Dendritic cell treated with granulocyte-macrophage colony-stimulating factor and Interleukin-4, amounts not matched to agents 40 ng/mL and 50 ng/mL, for 4 days (primary cell): ENCODE results near the gene VCX2.
"Not testable (repeated sequence)": the region's sequence is repeated elsewhere in the genome, so short reads cannot be mapped to it uniquely, and the experiment has no call there.

Experiments used
- H3K27ac Mint-ChIP-seq: one replicate; pipeline ENCODE4 v1.8.0; 2022; ENCODE audit warnings: mild to moderate bottlenecking, mixed read lengths
- H3K27me3 Mint-ChIP-seq: one replicate; pipeline ENCODE4 v1.8.0; 2022; ENCODE audit warnings: mild to moderate bottlenecking, mixed read lengths
- H3K36me3 Mint-ChIP-seq: one replicate; pipeline ENCODE4 v1.8.0; 2022; ENCODE audit warnings: low read depth, mixed read lengths
- H3K4me1 Mint-ChIP-seq: one replicate; pipeline ENCODE4 v1.8.0; 2022; ENCODE audit warnings: low read depth, mixed read lengths
- H3K4me3 Mint-ChIP-seq: one replicate; pipeline ENCODE4 v1.8.0; 2022; ENCODE audit warnings: mild to moderate bottlenecking, moderate library complexity, mixed read lengths
- H3K9me3 Mint-ChIP-seq: one replicate; pipeline ENCODE4 v1.8.0; 2022; ENCODE audit warnings: mixed read lengths
- intact Hi-C: fragments of 100-400 bp; cut with micrococcal nuclease; formaldehyde crosslinking; loops from one replicate; pipeline ENCODE4 v1.15.0; 2022

Gene VCX2

DNA sequence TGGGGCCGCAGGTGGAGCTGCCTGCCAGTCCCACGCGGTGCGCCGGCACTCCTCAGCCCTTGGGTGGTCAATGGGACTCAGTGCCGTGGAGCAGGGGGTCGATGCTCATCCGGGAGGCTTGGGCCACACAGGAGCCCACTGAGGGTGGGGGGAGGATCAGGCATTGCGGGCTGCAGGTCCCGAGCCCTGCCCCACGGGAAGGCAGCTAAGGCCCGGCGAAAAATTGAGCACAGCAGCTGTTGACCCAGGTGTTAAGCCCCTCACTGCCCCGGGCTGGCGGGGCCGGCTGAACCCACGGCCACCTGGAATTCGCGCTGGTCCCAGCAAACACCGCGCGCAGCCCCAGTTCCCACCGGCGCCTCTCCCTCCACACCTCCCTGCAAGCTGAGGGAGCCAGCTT is 26.1 kb downstream of the VCX2 start:
- Mint-ChIP-seq H3K4me3 (no peak overlapping the region), H3K27me3 (no peaks in the 10 kb centered on the region), H3K27ac (no peak overlapping the region), H3K9me3 (peaks cover 29% of the 10 kb centered on the region), H3K4me1 (no peaks in the 10 kb centered on the region), H3K36me3 (no peaks in the 10 kb centered on the region)
- intact Hi-C loops: no loop called here

DNA sequence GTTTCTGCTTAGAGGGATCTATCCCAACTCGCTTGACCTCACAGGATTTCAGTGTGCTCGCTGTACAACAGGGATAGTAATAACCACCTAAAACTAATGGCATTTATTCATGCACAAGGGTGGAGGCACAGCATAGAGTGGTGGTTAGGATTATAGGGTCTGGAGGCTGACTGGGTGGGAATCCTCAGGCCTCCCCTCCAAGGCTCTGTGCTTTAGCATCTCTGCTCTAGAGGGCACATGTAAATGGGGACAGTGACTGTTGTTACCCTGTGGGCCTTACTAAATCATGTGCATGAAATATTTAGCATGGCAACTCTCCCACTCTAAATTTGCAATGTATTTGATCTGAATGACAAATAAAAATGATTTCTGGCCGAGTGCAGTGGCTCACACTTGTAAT is 29.2 kb downstream of the VCX2 start:
- Mint-ChIP-seq H3K27ac (no peak overlapping the region), H3K36me3 (no peaks in the 10 kb centered on the region), H3K27me3 (no peaks in the 10 kb centered on the region), H3K4me3 (no peak overlapping the region), H3K9me3 (peaks cover 22% of the 10 kb centered on the region), H3K4me1 (no peaks in the 10 kb centered on the region)
- intact Hi-C loops: no loop called here

DNA sequence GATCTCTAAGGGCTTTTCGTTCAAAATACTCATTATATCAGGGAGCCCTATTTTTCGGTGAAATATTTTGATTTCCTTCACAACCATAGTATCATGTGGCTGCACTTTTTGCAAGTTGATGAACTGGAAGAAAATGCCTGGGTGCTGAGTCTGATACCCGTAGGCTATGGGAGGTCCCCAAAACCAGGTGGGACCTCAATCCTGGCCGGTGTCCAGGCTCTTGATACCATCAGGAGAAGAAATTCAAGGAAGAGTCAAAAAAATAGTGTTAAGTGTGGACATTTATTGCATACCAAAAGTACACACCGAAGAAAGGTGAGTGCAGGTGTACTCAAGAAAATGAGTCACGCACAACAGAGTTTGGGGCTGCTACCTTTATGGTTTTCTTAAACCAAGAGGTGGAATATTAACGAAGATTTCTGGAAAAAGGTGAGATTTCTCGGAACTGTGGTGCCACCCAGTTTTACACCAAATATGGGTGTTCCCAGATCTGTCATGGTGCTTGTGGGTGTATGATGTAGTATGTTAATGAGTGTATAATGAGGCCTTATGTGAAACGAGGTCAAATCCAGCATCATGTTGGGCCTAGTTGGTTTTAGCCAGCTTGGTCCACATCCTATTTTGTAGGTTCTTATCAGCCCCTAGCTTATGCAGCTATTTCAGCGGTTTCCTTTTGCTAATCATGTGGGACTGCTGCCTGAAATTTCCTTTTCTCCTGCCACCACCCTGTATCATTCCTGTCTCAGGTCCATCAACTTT is 29.9 kb downstream of the VCX2 start:
- H3K27ac Mint-ChIP-seq: no peak overlapping the region
- H3K36me3 Mint-ChIP-seq: no peaks in the 10 kb centered on the region
- peaks cover 22% of the 10 kb centered on the region for H3K9me3 Mint-ChIP-seq
- no peaks in the 10 kb centered on the region for H3K27me3 Mint-ChIP-seq
- H3K4me3 Mint-ChIP-seq: no peak overlapping the region
- no peaks in the 10 kb centered on the region for H3K4me1 Mint-ChIP-seq
- intact Hi-C loops: no loop called here

DNA sequence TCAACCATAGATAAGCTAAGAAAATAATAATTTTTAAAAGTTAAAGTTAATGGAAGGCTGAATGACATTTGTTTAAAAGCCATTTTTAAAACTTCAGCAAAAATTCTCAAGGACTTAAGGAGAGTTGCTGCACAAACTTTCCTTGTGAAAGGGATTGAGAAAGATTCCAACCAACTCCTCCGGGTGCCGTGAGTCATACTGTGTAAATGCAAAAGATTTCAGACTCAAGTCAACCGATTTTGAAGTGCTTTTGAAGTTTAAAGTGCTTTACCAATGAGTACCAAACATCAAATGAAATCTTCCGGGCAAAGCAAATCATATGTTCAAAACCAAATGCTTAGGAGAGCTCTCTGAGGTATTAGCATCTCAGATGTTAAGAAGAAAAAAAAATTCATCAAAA is 31.4 kb downstream of the VCX2 start:
- intact Hi-C loops: no loop called here
- H3K4me1 Mint-ChIP-seq: no peaks in the 10 kb centered on the region
- H3K9me3 Mint-ChIP-seq: peaks cover 22% of the 10 kb centered on the region
- H3K4me3 Mint-ChIP-seq: no peak overlapping the region
- no peaks in the 10 kb centered on the region for H3K36me3 Mint-ChIP-seq
- no peak overlapping the region for H3K27ac Mint-ChIP-seq
- no peaks in the 10 kb centered on the region for H3K27me3 Mint-ChIP-seq

DNA sequence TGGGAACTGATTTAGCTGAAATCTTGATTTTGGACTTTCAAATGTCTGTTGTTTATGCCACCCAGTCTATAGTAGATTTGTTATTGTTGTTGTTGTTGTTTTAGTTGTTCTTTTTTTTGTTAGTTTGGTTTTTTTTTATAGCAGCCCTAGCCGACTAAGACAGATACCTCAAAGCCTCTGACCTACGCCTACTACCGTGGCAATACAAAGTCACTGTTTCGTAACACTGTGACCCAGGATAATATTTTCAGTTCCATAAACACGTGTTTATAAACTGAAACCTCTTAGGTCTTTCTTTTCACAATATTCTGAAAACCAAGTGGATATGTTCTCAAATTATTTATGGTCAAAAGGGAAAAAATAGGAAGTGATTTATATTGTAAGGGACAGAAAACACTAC is 32.8 kb downstream of the VCX2 start:
- H3K27me3 Mint-ChIP-seq: no peaks in the 10 kb centered on the region
- no peak overlapping the region for H3K27ac Mint-ChIP-seq
- no peak overlapping the region for H3K4me3 Mint-ChIP-seq
- H3K36me3 Mint-ChIP-seq: no peaks in the 10 kb centered on the region
- H3K9me3 Mint-ChIP-seq: peaks cover 29% of the 10 kb centered on the region
- H3K4me1 Mint-ChIP-seq: no peaks in the 10 kb centered on the region
- intact Hi-C loops: no loop called here

DNA sequence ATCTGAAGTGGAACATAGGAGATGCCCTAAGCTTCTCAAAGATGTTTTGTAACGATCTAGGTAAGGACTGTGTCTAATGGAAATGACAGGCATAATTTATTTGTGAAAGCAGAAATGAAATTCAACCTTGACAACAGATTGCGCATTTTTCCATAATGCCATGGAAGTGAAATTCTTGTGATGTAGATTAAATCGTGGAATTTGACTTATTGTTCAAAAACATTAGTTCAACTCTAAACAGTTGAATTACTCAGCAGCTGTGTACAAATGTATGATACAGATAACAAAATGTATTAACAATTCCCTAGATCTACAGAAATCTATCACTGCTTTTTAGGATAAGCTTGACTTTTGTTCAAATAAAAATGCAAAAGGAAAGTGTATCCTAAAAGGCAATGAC is 44.4 kb downstream of the VCX2 start:
- H3K9me3 Mint-ChIP-seq: peaks cover 7% of the 10 kb centered on the region
- no peak overlapping the region for H3K4me3 Mint-ChIP-seq
- H3K27me3 Mint-ChIP-seq: no peaks in the 10 kb centered on the region
- H3K4me1 Mint-ChIP-seq: no peaks in the 10 kb centered on the region
- no peak overlapping the region for H3K27ac Mint-ChIP-seq
- H3K36me3 Mint-ChIP-seq: no peaks in the 10 kb centered on the region
- intact Hi-C loops: no loop called here

DNA sequence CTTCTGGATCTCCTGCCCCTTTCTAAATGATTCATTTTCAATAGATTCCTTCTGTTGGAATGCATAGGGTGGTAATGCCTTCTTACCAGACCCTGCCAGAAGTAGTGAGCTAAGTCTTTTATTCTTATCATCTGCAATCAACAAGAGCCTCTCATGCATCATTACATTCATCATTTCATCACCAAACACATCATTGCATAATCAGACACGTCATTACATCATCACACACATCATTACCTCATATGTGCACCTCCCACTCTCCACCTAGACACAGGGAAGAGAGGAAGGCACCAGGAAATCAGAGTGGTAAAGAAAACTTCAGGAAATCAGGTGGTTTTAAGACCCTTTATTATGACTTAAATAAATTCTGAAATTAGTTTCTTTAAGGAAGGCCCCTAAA is 45.0 kb downstream of the VCX2 start:
- H3K27ac Mint-ChIP-seq: no peak overlapping the region
- peaks cover 7% of the 10 kb centered on the region for H3K9me3 Mint-ChIP-seq
- intact Hi-C loops: no loop called here
- no peaks in the 10 kb centered on the region for H3K27me3 Mint-ChIP-seq
- H3K36me3 Mint-ChIP-seq: no peaks in the 10 kb centered on the region
- no peak overlapping the region for H3K4me3 Mint-ChIP-seq
- no peaks in the 10 kb centered on the region for H3K4me1 Mint-ChIP-seq

DNA sequence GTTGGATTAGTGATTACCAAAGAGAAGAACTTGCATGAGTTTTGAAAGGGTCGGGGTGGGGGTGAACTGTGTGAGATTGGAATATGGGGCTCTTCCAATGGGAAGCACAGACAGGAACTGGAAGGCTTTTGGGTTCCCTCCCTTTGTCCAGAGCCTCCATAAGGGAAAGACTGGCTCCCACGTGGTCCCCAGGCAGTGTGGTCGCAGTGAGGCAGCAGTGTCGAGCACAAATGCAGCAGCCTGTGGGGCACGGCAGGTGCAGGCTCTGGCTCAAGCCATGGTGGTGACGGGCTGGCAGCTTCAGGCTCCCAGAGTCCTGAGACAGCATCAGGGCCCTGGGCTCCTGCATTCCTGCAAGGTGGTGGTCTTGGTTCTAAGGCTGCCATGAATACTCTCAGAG is 45.5 kb downstream of the VCX2 start:
- Mint-ChIP-seq H3K4me1 (no peaks in the 10 kb centered on the region), H3K36me3 (no peaks in the 10 kb centered on the region), H3K27ac (no peak overlapping the region), H3K9me3 (peaks cover 7% of the 10 kb centered on the region), H3K4me3 (no peak overlapping the region), H3K27me3 (no peaks in the 10 kb centered on the region)
- intact Hi-C loops: no loop called here

DNA sequence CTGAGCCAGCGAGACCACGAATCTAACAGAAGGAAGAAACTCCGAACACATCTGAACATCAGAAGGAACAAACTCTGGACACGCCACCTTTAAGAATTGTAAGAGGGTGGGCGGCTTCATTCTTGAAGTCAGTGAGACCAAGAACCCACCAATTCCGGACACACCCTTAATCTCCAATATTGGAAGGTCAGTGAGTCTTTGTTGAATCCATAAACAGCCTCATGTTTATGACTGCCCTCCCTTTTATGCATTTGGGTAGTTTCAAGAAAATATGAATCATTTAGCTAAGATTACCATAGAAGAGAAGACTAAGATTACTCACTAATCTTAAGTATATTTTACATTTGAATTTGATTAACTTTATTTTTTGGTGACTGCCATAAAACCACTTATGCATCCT is 48.5 kb downstream of the VCX2 start:
- Mint-ChIP-seq H3K27ac (no peak overlapping the region), H3K4me3 (no peak overlapping the region), H3K4me1 (no peaks in the 10 kb centered on the region), H3K36me3 (no peaks in the 10 kb centered on the region), H3K9me3 (peaks cover 7% of the 10 kb centered on the region), H3K27me3 (no peaks in the 10 kb centered on the region)
- intact Hi-C loops: no loop called here

DNA sequence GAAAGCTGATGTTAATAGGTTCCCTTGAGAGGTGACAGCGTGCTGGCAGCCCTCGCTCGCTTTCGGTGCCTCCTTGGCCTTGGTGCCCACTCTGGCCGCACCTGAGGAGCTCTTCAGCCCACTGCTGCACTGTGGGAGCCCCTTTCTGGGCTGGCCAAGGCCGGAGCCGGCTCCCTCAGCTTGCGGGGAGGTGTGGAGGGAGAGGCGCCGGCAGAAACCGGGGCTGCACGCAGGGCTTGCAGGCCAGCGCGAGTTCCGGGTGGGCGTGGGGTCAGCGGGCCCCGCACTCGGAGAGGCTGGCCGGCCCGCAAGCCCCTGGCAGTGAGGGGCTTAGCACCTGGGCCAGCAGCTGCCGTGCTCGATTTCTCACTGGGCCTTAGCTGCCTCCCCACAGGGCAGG is 49.7 kb downstream of the VCX2 start:
- H3K27ac Mint-ChIP-seq, H3K36me3 Mint-ChIP-seq, H3K4me3 Mint-ChIP-seq, intact Hi-C loops, H3K9me3 Mint-ChIP-seq, H3K27me3 Mint-ChIP-seq, H3K4me1 Mint-ChIP-seq: not testable (repeated sequence)
